Liver (tissue), 9 donors: ENCODE data around the gene RAPGEF2. TPM values are rescaled to one million over a fixed set of nuclear protein-coding genes. Genes with fewer than 3 reads are reported as not detected.

ENCODE experiments used
- DNase-seq: peaks from one replicate; pipeline ENCODE4 v3.0.0-alpha.2; 2017; ENCODE audit warnings: low spot score
- H3K27ac ChIP-seq, 2 donors: one replicate each; pipeline ENCODE4 v1.7.0; 2013; ENCODE audit warnings: inconsistent platforms in 2 of 2, low read length in 2 of 2, control low read depth in 1 of 2, low read depth in 1 of 2, mild to moderate bottlenecking in 1 of 2
- H3K27me3 ChIP-seq, 4 donors: one replicate each; pipeline versions ENCODE4 v1.6.1 to v1.7.0; 2013; ENCODE audit warnings: low read length in 3 of 4, inconsistent platforms in 1 of 4, mild to moderate bottlenecking in 1 of 4, moderate library complexity in 1 of 4; ENCODE audit not compliant: control insufficient read depth in 4 of 4, insufficient read depth in 4 of 4
- H3K36me3 ChIP-seq, 4 donors: one replicate each; pipeline versions ENCODE4 v1.6.1 to v1.7.0; 2013; ENCODE audit warnings: low read length in 3 of 4, mild to moderate bottlenecking in 3 of 4, low read depth in 1 of 4, moderate library complexity in 1 of 4; ENCODE audit not compliant: control insufficient read depth in 4 of 4, insufficient read depth in 3 of 4
- H3K4me1 ChIP-seq, 4 donors: one replicate each; pipeline versions ENCODE4 v1.6.1 to v1.7.0; 2013; ENCODE audit warnings: low read length in 3 of 4, mild to moderate bottlenecking in 3 of 4, moderate library complexity in 1 of 4; ENCODE audit not compliant: control insufficient read depth in 4 of 4, insufficient read depth in 4 of 4
- H3K4me3 ChIP-seq, 3 donors: one replicate each; pipeline versions ENCODE4 v1.6.1 to v1.7.0; 2013; ENCODE audit warnings: low read length in 3 of 3, control low read depth in 1 of 3, low read depth in 1 of 3, mild to moderate bottlenecking in 1 of 3
- H3K9ac ChIP-seq, 2 donors: one replicate each; pipeline ENCODE4 v1.7.0; 2013; ENCODE audit warnings: low read length in 2 of 2, mild to moderate bottlenecking in 2 of 2, moderate library complexity in 2 of 2, control low read depth in 1 of 2, low read depth in 1 of 2
- H3K9me3 ChIP-seq, 4 donors: one replicate each; pipeline versions ENCODE4 v1.6.1 to v1.7.0; 2013; ENCODE audit warnings: low read length in 3 of 4; ENCODE audit not compliant: control insufficient read depth in 4 of 4
- ATF3 ChIP-seq: IDR thresholded peaks from 2 replicates; pipeline ENCODE4 v1.6.1; 2016; ENCODE audit warnings: antibody characterized with exemption
- CTCF ChIP-seq: fragments of 150-350 bp; IDR thresholded peaks from 2 replicates; pipeline ENCODE4 v1.5.1; 2017; ENCODE audit warnings: improper control_type of control experiment, low read depth, low read length; ENCODE audit not compliant: missing input control
- EGR1 ChIP-seq, 2 donors: IDR thresholded peaks; 2 replicates each; pipeline ENCODE4 v1.6.1; 2016 to 2018; ENCODE audit warnings: antibody characterized with exemption in 2 of 2, low read depth in 2 of 2
- FOXA1 ChIP-seq: IDR thresholded peaks from 2 replicates; pipeline ENCODE4 v1.6.1; 2016; ENCODE audit warnings: antibody characterized with exemption
- FOXA2 ChIP-seq: IDR thresholded peaks from 2 replicates; pipeline ENCODE4 v1.6.1; 2016; ENCODE audit warnings: antibody characterized with exemption
- GABPA ChIP-seq, 2 donors: IDR thresholded peaks in 1 of 2; conservative IDR thresholded peaks in 1 of 2; 2 replicates each; pipeline ENCODE4 v1.6.1; 2016; ENCODE audit warnings: antibody characterized with exemption in 2 of 2, mild to moderate bottlenecking in 1 of 2, moderate library complexity in 1 of 2
- HNF4A ChIP-seq, 2 donors: conservative IDR thresholded peaks; 2 replicates each; pipeline ENCODE4 v1.6.1; 2016; ENCODE audit warnings: antibody characterized with exemption in 2 of 2, mild to moderate bottlenecking in 2 of 2
- JUND ChIP-seq, 2 donors: IDR thresholded peaks; 2 replicates each; pipeline ENCODE4 v1.6.1; 2016; ENCODE audit warnings: antibody characterized with exemption in 2 of 2
- MAX ChIP-seq: IDR thresholded peaks from 2 replicates; pipeline ENCODE4 v1.6.1; 2016; ENCODE audit warnings: antibody characterized with exemption
- NR2F2 ChIP-seq: IDR thresholded peaks from 2 replicates; pipeline ENCODE4 v1.6.1; 2016; ENCODE audit warnings: antibody characterized with exemption
- RAD21 ChIP-seq, 2 donors: IDR thresholded peaks; 2 replicates each; pipeline ENCODE4 v1.6.1; 2016; ENCODE audit warnings: antibody characterized with exemption in 2 of 2, mild to moderate bottlenecking in 2 of 2
- REST ChIP-seq: IDR thresholded peaks from 2 replicates; pipeline ENCODE4 v1.6.1; 2016; ENCODE audit warnings: antibody characterized with exemption, mild to moderate bottlenecking
- RXRA ChIP-seq, 2 donors: IDR thresholded peaks; 2 replicates each; pipeline ENCODE4 v1.6.1; 2017 to 2018; ENCODE audit warnings: antibody characterized with exemption in 2 of 2, mild to moderate bottlenecking in 1 of 2
- SP1 ChIP-seq: IDR thresholded peaks from 2 replicates; pipeline ENCODE4 v1.6.1; 2018; ENCODE audit warnings: antibody characterized with exemption, mild to moderate bottlenecking
- TAF1 ChIP-seq: conservative IDR thresholded peaks from 2 replicates; pipeline ENCODE4 v1.6.1; 2016; ENCODE audit warnings: antibody characterized with exemption, mild to moderate bottlenecking
- YY1 ChIP-seq: IDR thresholded peaks from 2 replicates; pipeline ENCODE4 v1.6.1; 2016; ENCODE audit warnings: antibody characterized with exemption, mild to moderate bottlenecking
- ZBTB33 ChIP-seq: IDR thresholded peaks from 2 replicates; pipeline ENCODE4 v1.6.1; 2016; ENCODE audit warnings: antibody characterized with exemption
- WGBS: extraction: QIAGEN DNeasy Blood & Tissue Kit; methylation state at CpG from one replicate; pipeline ENCODE4 v1.1.7; 2013; 5-methylcytosine and 5-hydroxymethylcytosine counted together
- polyA plus RNA-seq, 2 donors: library from polyadenylated mRNA; stranded (reverse) in 1 of 2; unstranded in 1 of 2; fragments of 200-250 nt in 1 of 2; fragments of >200 nt in 1 of 2; fragmentation: Nextera tagmentation in 1 of 2; extraction: Ambion mirVana in 1 of 2; gene quantifications; one replicate each; pipeline versions ENCODE4 v1.2.1 to v1.2.3, GENCODE V29; 2013 to 2015
- total RNA-seq, 2 donors: library from RNA; depleted of rRNA; stranded (reverse); fragments of >200 nt; gene quantifications; one replicate each; pipeline ENCODE4 v1.2.3, GENCODE V29; 2014
- donor health status: healthy.
- donor health status: healthy.
- donor health status: healthy.
- donor health status: healthy.
- donor health status: healthy.

The RAPGEF2 gene
- total and polyA plus RNA-seq, 4 donors = 7.3 to 90.4 (median 32.2) TPM

GRCh38 chr4:159142681-159143384 is 40.0 kb downstream of the RAPGEF2 start:
- no peaks in the 10 kb centered on the region for H3K27me3 ChIP-seq
- DNase-seq = no peak
- H3K9ac ChIP-seq = no peak overlapping the region
- WGBS = 94% methylated on average over 5 of the region's 5 CpGs
- no peak overlapping the region for H3K4me3 ChIP-seq
- no peaks in the 10 kb centered on the region for H3K9me3 ChIP-seq
- H3K36me3 ChIP-seq = no peaks in the 10 kb centered on the region
- TF ChIP-seq FOXA2 = no peak
- TF ChIP-seq TAF1 = no peak
- no peak for TF ChIP-seq JUND (IDR thresholded peaks at IDR 0.05)
- no peak for TF ChIP-seq MAX
- no peak for TF ChIP-seq GABPA (IDR thresholded peaks at IDR 0.05 in 1 of 2, conservative IDR thresholded peaks at IDR 0.05 in 1 of 2)
- no peak for TF ChIP-seq REST
- no peak for TF ChIP-seq CTCF
- no peak for TF ChIP-seq EGR1 (IDR thresholded peaks at IDR 0.05; ENCODE audit: low read depth in 2 of 2)
- TF ChIP-seq ZBTB33 = no peak
- no peak for TF ChIP-seq ATF3
- TF ChIP-seq YY1 = no peak
- TF ChIP-seq FOXA1 = no peak
- TF ChIP-seq SP1 = no peak
- TF ChIP-seq RAD21 (IDR thresholded peaks at IDR 0.05) = no peak
- TF ChIP-seq RXRA (IDR thresholded peaks at IDR 0.05) = no peak
- no peak for TF ChIP-seq HNF4A (conservative IDR thresholded peaks at IDR 0.05)
- TF ChIP-seq NR2F2 = no peak
- peaks cover 0 to 9% (median 7%) of the 10 kb centered on the region in 4 donors for H3K4me1 ChIP-seq
- H3K27ac ChIP-seq = no peak overlapping the region
